ENCODE data around the gene APOH. TPM values are rescaled to one million over a fixed set of nuclear protein-coding genes. Genes with fewer than 3 reads are reported as not detected.

The APOH gene
- total RNA-seq, 1 donor from 2014 or later: not detected

DNA sequence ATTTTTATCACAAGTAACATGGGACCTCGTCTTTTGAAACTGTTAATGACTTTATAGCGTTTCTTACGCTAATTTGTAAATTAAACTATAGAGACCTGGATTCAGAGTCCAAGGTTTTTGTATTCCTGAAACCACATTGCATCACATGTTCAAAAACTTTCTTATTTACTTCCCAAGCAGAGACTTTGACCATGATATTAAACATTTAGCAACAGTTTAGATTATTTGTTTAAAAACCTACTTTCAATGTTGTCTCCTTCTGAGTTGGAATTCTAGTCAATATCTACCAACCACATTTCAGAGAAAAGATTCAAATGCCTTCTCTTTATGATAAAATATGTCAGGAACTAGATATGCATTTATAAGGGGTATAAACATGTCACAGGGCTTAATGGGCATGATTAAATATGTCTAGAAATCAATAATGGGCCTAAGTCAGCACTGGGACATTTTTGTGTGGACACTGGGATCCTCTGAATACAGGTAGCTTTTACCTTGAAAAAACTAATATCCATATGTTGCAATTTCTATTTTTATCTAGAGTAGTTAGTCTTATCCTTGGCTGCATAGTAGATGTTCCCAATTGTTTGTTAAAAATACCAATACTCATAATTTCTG is 6.3 kb upstream of the APOH start:
- DNase-seq (ENCODE audit: low spot score): no peak

GRCh38 chr17:66234611-66235010 is 5.4 kb upstream of the APOH start:
- no peak for DNase-seq (ENCODE audit: low spot score)

DNA sequence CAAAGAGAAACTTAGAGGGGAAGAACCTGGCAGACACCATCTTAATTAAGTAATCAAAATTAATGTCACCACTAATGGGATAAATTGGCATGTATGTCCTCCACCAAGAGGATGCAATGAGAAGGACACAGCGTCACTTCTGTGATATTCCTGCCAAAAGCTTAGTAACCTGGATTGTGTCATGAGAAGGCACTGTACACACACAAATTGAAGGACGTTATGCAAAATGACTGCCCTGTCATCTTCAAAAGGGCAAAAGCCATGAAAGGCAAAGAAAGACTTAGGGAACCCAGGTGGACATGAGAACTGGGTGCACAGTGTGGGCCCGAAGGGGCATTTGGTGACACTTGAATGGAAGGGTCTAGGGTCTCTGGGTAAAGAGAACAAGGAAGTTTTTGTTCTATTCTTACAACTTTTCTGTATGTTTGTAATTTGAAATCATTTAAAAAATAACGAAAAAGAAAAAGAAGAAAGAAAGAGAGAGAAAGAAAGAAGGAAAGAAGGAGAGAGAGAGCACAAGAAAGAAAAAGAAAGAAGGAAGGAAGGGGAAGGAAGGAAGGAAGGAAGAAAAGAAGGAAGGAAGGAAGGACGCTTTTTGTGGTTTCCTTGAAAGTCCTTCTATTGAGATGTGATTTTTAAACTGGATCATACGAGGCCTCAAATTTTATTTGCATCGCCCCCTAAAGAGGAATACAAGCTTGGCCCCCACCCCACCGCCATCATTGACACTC is 4.0 kb upstream of the APOH start:
- no peak for DNase-seq (ENCODE audit: low spot score)

- no peak for DNase-seq (ENCODE audit: low spot score)
Observed at GRCh38 chr17:66230922-66231591, 1.8 kb upstream of the APOH start.

GRCh38 chr17:66229783-66230538 is 746 bp upstream of the APOH start:
- no peak for DNase-seq (ENCODE audit: low spot score)

DNA sequence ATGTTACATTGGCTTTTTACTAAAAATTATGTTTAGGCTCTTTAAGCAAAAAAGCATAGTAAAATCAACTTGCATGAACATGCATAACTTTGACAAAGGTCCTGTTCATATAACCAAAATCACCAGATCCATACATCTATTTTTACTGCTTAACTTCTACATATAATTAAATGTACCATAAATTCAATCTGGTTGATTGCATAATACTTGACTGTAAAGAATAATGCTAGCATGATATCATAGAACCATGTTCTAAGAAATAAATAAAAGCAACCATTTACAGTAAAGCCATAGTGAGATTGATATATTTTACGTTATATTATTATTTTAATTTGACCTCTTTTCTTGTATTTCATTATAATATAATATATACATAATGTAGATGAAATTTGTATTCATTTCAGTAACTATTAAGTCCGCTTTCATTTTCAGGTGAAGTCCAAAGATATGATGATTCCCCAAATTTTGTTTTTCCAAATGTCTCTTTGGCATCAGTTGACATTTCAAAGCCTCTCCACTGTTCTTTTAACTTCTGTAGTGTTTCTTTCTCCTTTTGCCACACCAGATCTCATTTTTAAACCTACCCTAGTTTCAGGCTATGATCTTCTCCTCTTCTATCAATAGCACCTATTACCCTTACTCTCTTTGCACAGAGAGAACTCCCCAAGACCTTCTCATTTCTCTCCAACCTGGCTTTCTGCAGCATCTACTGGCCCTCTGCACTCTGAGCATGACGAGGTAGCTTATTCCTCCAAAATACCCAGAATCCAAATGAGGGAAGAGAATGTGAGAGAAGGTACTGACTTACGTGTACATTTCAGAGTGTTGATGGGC is 1.8 kb downstream of the APOH start:
- no peak for DNase-seq (ENCODE audit: low spot score)

DNA sequence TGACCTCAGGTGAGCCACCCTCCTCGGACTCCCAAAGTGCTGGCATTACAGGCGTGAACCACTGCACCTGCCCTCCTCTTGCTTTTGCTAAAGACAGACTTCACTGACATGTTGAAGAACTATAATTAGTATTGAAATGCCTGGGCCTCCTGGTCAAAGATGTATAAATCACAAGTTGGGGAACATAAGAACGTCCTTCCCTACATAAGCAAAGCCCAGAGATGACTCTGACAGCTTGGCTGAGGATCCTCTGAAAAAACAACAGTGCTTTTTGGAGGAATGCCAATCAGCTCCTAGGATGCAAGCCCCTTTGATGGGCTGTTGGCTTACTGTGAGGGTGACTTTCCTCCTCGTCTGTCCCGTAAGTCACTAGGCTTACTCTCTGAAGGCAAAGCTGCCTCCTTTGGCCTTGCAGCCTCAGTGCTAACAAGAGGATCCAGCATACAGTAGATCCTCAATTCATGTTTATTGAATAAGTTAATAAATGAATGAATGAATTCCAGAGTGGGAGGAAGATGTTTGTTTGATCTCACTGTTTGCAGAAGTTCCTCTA is 6.3 kb downstream of the APOH start:
- DNase-seq (ENCODE audit: low spot score): no peak

- DNase-seq (ENCODE audit: low spot score): no peak
Observed at GRCh38 chr17:66221755-66222530, 7.3 kb downstream of the APOH start.

GRCh38 chr17:66221343-66221742 is 7.9 kb downstream of the APOH start:
- DNase-seq (ENCODE audit: low spot score): no peak

GRCh38 chr17:66220079-66220835 is 9.0 kb downstream of the APOH start:
- DNase-seq (ENCODE audit: low spot score): no peak

- DNase-seq (ENCODE audit: low spot score): no peak
Observed at GRCh38 chr17:66215529-66215911, 13.7 kb downstream of the APOH start.

GRCh38 chr17:66214884-66215528 is 14.2 kb downstream of the APOH start:
- no peak for DNase-seq (ENCODE audit: low spot score)

DNA sequence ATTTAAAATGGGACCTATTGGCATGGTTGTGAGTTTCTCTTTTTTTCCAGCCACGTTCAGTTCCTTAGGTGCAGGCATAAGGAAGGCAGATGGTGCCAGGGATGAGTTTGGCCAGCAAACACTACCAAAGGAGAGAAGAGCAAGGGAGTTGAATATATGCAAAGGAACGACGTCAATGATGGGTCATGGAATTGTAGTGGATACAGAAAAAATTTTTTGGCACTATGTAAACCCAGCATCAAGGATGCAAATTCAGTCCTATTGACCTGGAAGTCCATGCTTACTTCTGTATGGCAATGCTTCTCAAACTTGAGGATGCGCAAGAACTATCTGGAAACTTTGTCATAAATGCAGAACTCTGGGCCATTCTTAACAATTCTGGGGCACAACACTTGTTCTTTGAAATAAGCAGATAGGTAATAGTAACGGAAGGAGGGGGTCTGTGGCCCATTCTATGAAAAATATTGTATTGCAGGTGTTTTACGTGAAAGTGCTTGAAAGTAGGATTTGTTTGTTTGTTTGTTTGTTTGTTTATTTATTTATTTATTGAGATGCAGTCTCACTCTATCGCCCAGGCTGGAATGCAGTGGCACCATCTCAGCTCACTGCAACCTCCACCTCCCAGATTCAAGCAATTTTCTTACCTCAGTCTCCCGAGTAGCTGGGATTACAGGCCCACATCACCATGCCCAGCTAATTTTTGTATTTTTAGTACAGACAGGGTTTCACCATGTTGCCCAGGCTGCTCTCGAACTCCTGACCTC is 18.0 kb downstream of the APOH start:
- DNase-seq (ENCODE audit: low spot score): no peak

DNA sequence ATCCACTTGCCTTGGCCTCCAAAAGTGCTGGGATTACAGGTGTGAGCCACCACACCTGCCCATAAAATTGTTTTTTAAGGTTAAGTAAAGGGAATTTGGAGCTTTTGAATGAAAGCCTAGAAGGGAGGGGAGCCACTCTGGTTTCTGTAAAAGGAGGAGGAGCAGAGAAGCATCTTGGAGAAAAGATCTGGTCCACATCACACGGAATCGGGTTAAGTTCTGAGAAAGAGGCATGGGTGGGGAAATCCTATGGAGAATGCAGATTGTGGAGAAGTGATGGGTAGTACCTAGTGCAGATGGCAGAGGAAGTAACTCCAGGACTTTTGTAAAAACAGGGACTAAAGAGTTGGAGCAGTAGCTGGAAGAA is 19.0 kb downstream of the APOH start:
- no peak for DNase-seq (ENCODE audit: low spot score)

GRCh38 chr17:66207936-66208335 is 21.3 kb downstream of the APOH start:
- no peak for DNase-seq (ENCODE audit: low spot score)

DNA sequence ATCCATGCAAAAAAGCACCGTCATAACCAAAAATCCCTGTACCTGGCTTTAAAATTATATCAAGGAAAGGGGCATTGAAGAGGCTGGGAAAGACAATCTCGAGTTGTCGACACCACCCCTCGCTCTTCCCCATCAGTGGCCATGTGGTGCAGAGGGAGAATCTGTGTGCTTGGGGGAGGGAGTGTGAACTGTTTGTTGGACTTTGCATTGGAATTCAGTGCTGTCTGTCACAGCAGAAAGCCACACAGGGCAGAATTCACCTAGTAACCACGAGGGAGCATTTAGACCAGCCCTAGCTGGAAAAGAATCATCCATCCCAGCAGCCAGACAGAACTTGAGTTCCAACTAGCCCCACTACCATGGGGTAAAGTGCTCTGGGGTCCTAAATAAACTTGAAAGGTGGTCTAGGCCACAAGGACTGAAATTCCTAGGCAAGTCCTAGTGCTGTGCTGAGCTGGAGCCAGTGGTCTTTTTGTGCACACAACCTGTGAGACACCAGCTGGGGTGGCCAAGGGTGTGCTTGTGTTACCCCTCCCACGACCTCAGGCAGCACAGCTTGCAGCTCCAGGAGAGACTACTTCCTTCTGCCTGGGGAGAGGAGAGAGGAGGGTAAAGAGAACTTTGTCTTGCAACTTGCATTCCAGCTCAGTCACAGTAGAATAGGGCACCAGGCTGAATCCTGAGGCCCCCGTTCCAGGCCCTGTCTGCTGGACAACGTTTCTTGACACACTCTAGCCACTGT is 25.8 kb downstream of the APOH start:
- no peak for DNase-seq (ENCODE audit: low spot score)

GRCh38 chr17:66200685-66201092 is 28.5 kb downstream of the APOH start:
- DNase-seq (ENCODE audit: low spot score): no peak
